ENCODE data around the gene PIK3R5. TPM values are rescaled to one million over a fixed set of nuclear protein-coding genes. Genes with fewer than 3 reads are reported as not detected.
A peak's percentile ranks its signal among the peaks of the same experiment; 100 is the strongest.

Gene PIK3R5
- total RNA-seq, 2 experiments from 2014 or later, result 46.7 to 50.4 TPM

- no peak for TF ChIP-seq CTCF (IDR thresholded peaks at IDR 0.05)
- H3K9me3 Mint-ChIP-seq, result no peaks in the 10 kb centered on the region
- H3K4me1 Mint-ChIP-seq (ENCODE audit: low read depth), result peaks cover 5% of the 10 kb centered on the region
- DNase-seq (no peak), ATAC-seq (peak; percentile 65)
- no peak overlapping the region for H3K4me3 Mint-ChIP-seq
- peaks cover 19% of the 10 kb centered on the region for H3K36me3 Mint-ChIP-seq (ENCODE audit: low read depth)
- no peaks in the 10 kb centered on the region for H3K27me3 Mint-ChIP-seq
- POLR2A ChIA-PET, result interaction anchor here (1.4 kb wide), 1 partner anchor 14 kb away, joined by 3 read pairs; no protein-coding TSS in a partner anchor
- intact Hi-C loops (cut with micrococcal nuclease), result no loop called here
- CTCF ChIA-PET, result interaction anchor here (1.1 to 1.4 kb wide), 2 partner anchors 19 to 130 kb away, joined by 3 to 7 read pairs; no protein-coding TSS in a partner anchor
- no peak overlapping the region for H3K27ac Mint-ChIP-seq
Measured at GRCh38 chr17:8875957-8876356, 89.5 kb downstream of the PIK3R5 start.

GRCh38 chr17:8875436-8875835 is 90.1 kb downstream of the PIK3R5 start:
- Mint-ChIP-seq H3K27me3 (no peaks in the 10 kb centered on the region), H3K36me3 (ENCODE audit: low read depth) (peaks cover 19% of the 10 kb centered on the region), H3K9me3 (no peaks in the 10 kb centered on the region), H3K27ac (no peak overlapping the region), H3K4me3 (no peak overlapping the region), H3K4me1 (ENCODE audit: low read depth) (peaks cover 5% of the 10 kb centered on the region)
- TF ChIP-seq CTCF (IDR thresholded peaks at IDR 0.05), result no peak
- POLR2A ChIA-PET, result interaction anchor here (1.4 kb wide), 1 partner anchor 14 kb away, joined by 3 read pairs; no protein-coding TSS in a partner anchor
- CTCF ChIA-PET, result interaction anchor here (1.4 kb wide), 1 partner anchor 130 kb away, joined by 3 read pairs; no protein-coding TSS in a partner anchor
- intact Hi-C loops (cut with micrococcal nuclease), result no loop called here
- DNase-seq (no peak), ATAC-seq (no peak)

DNA sequence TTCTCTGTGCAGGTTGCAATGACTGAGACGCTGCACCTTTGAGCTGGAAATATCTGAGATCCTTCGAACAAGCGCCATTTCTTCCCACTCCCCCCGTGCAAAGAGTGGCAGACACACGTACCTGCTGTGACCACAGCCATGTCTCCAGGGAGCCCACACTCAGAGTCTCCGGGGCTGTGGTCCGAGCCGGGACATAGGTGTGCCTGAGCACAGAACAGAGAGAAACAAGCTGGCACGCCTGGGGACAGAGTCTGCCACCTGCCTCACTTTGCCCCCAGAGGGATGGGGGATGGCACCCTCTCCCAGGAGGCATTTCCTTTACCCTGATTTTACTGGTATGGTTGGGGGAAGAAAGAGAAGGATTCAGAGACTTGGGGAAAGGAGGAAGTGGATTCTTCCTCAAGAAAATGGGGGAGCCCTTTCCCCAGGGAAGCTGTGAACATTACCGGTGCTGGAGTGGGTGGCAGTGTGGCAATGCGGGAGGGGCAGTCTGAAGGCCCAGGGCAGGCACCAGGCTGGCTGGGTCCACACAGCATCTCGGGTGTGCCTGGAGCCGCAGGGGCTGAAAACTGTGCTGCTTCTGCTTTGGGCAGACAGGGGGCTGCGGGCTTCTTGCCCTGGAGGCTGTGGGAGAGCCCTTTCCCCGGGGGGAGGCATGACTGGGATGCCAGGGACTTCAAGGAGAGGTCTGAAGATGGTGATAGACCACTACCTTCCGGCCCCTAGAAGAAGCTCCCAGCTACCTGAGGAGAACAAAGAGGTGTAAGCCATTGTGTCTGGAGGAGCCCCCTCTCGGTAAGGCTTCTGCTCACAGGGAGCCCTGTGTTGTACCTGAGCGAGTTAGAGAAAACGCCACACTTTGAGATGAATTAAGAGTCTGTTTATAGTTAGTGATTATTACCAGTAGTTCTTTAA is 91.4 kb downstream of the PIK3R5 start:
- intact Hi-C loops (cut with micrococcal nuclease), result no loop called here
- CTCF ChIA-PET, result no interaction called here
- peaks cover 7% of the 10 kb centered on the region for H3K4me1 Mint-ChIP-seq (ENCODE audit: low read depth)
- peaks cover 11% of the 10 kb centered on the region for H3K36me3 Mint-ChIP-seq (ENCODE audit: low read depth)
- no peaks in the 10 kb centered on the region for H3K27me3 Mint-ChIP-seq
- no peak overlapping the region for H3K4me3 Mint-ChIP-seq
- DNase-seq (no peak), ATAC-seq (no peak)
- TF ChIP-seq CTCF (IDR thresholded peaks at IDR 0.05), result no peak
- H3K27ac Mint-ChIP-seq, result no peak overlapping the region
- POLR2A ChIA-PET, result interaction anchor here (1.8 kb wide), 1 partner anchor 17 kb away, joined by 3 read pairs; no protein-coding TSS in a partner anchor
- H3K9me3 Mint-ChIP-seq, result no peaks in the 10 kb centered on the region

DNA sequence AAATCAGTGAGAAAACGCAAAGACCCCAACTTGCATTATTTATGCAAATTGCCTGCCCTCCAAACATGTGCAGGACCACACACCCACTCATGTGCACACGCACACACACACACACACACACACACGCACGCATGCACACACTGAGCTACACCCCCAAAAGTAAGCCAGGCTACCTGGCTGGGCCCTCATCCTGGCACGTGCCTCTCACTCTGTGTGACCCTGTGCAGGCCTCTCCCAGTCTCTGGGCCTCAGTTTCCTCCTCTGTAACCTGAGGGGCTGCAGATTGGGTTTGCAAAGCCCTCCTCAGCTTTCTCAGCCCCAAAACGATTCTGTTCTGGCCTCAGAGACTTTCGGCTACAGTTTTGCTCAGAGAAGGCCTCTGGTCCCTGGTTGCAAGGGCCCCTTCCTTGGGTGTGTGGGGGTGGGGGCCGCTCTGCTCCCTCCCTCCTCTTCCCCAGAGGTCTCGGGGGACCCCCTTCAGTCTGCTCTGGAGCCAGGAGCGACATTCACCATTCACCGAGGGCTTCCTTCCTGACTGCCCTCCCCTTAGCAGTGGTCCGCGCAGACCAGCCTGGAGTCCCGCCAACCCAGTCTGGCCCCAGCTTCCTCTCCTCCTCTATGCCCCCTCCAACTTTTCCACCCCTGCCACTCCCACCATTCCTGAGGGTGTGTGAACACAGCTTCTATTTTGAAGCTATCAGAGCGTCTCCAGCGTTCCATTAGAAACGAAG is 92.6 kb downstream of the PIK3R5 start:
- ChIA-PET POLR2A (interaction anchor here (1.1 kb wide), 1 partner anchor 9 kb away, joined by 3 read pairs; no protein-coding TSS in a partner anchor), CTCF (interaction anchor here (1.6 kb wide), 1 partner anchor 87 kb away, joined by 4 read pairs; no protein-coding TSS in a partner anchor)
- H3K9me3 Mint-ChIP-seq, result no peaks in the 10 kb centered on the region
- peaks cover 4% of the 10 kb centered on the region for H3K36me3 Mint-ChIP-seq (ENCODE audit: low read depth)
- TF ChIP-seq CTCF (IDR thresholded peaks at IDR 0.05), result no peak
- H3K4me3 Mint-ChIP-seq, result no peak overlapping the region
- ATAC-seq, result no peak
- H3K27ac Mint-ChIP-seq, result no peak overlapping the region
- H3K4me1 Mint-ChIP-seq (ENCODE audit: low read depth), result peaks cover 19% of the 10 kb centered on the region
- intact Hi-C loops (cut with micrococcal nuclease), result no loop called here
- DNase-seq, result no peak
- no peaks in the 10 kb centered on the region for H3K27me3 Mint-ChIP-seq
